ENCODE data around the gene TTC39C.
A peak's percentile ranks its signal among the peaks of the same experiment; 100 is the strongest.
"Not testable (repeated sequence)": the region's sequence is repeated elsewhere in the genome, so short reads cannot be mapped to it uniquely, and the experiment has no call there.

Gene TTC39C

DNA sequence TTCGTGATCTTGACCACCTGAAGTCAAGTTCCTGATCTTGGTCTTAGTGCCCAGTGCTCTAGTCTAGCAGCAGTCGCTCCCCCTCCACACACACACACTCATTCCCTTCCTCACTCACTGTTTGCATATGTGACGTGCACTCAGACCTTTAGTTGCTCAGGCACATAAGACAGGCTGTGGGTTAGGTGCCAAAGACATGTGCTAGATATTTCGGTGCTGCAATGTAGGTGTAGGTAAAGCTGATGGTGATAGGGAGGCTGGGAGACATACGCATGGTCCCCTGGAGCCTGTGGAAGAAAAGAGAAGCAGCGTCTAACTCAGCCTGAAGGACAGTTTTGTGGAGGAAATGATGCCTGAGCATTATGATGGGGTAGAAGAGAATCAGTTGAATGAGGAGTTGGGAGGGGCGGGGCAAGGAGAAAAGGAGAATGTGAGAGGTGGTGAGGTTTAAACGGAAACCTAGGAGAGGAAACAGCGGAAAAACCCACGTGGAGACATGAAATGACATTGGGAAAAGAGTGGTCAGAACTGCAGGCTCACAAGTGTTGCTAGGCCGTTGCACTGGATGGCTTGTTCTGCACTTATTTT, 3.8 kb downstream of the TTC39C start:
- no peak for DNase-seq

DNA sequence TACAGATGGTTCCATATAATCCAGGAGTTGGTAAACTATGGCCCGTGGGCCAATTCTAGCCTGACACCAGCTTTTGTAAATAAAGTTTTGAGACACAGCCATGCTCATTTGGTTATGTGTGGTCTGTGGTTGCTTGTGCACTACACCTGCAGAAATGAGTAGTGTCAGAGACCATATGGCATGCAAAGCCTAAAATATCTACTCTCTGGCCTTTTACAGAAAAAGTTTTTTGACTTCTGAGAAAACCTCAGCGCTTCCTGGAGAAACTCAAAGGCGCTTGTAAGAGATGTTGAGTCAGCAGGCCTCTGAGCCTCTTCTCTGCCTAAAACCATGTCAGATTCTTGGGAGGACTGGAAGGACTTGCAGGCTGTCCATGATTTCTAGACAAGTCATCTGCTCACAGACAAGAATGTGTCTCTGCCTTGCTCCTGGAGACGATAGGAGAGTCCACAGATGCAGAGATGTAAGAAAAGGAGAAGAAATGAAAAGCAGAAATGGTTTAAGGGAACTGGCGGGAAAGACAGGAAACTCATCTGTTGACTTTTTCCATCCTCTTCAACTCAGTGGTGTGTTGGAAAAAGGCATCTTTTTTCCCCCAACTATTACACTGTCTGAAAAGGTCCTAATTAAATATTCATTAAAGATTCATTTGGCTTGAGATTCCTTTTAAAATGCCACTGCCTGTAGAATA, 5.2 kb downstream of the TTC39C start:
- peak; percentile 79 for DNase-seq

DNA sequence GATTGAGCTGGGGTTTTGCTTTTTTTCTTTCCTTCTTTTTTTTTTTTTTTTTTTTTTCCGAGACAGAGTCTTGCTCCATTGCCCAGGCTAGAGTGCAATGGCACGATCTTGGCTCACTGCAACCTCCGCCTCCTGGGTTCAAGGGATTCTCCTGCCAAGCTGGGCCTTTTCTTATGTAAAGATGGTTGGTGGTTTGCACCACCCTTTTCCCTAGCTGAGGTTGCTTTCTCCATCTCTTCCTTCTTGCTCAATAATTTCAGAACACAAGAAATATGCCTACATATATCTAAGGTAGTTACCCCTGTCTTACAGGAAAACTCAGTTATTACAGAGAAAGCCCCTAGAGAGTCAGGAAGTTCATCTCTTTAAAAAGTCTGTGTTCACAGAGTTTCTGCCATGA, 7.0 kb downstream of the TTC39C start:
- DNase-seq, result no peak

DNA sequence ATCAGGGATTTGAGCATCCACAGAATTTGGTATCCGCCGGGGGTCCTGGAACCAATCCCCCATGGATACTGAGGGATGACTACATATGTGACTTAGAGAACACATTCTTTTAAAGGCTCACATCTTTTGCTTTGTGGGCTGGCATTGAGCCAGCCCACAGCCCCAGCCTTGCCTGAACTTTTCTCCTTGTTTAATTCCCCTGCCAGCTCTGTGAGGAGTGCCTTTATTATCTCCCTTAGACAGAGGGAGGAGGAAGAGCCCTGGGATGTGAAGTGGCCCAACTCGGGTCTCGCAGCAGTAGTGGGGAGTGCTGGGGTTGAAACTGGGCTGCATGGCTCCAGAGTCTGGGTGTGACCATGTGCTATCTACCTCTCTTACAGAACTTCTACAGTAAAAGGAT, 7.6 kb downstream of the TTC39C start:
- peak; percentile 22 for DNase-seq

DNA sequence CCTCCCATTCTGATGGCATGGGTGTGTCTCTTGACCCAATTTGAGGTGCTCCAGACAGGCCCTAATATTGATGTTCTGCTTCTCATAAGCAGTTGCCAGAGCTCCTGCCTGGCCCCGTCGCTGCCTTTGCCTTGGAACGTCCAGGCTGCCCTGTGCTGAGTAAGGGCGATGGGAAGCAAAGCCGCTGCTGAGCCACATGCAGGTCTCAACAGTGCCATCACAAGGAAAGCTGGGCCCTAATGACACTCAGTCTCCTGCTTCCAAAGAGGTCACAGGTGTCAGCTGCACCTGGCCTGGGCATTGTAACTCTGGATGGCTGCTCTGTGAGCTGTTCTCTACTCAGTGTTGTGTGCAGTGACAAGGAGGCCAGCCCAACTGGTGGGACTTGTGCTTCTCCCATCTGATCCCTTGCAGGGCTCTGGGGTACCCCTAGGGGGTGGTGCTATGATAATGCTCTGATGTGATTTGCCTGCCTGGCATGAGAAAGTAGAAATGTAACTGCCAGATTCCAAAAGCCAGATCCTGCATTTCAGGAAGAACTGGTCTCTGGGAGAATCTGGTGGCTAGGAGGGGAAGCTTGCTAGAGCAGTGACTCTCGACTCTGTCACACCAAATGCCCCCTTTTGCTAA, 8.7 kb downstream of the TTC39C start:
- DNase-seq, result no peak

DNA sequence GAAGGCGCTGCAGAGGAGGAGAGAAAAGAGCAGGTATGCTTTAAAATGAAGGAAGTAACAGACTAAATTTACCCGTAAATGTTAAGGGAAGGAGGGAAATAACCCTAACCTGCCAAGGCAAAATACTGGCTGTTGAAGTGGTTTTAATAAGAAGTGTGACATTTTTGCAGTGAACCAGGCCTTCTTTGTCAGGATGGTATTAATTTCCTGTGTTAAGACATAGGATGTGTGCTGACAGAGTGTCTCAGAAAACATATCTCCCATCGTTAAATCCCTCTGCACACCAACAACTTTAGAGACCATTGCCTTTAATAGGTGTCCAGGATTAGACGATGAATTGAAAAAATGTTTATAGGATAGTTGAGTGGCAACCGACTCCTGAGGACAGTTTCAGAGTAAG, 9.9 kb downstream of the TTC39C start:
- no peak for DNase-seq

DNA sequence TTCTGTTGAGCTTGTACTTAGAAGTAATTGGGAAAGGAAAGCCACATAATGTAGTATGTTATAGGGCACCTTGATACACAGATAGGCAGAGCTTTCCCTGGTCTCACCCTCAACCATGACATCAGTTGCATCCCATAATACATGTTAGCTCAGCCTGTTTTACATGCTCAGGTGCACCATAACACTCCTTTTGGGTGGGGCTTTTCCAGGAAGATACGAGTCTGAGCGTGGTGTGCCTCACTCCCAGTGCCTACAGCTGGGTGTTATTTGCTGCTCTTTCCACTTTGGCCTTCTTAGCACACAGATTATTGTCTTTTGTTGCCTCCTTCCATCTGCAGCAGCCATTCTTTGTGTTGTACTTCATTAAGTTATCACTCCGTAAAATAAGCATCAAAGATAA, 11.9 kb downstream of the TTC39C start:
- no peak for DNase-seq

DNA sequence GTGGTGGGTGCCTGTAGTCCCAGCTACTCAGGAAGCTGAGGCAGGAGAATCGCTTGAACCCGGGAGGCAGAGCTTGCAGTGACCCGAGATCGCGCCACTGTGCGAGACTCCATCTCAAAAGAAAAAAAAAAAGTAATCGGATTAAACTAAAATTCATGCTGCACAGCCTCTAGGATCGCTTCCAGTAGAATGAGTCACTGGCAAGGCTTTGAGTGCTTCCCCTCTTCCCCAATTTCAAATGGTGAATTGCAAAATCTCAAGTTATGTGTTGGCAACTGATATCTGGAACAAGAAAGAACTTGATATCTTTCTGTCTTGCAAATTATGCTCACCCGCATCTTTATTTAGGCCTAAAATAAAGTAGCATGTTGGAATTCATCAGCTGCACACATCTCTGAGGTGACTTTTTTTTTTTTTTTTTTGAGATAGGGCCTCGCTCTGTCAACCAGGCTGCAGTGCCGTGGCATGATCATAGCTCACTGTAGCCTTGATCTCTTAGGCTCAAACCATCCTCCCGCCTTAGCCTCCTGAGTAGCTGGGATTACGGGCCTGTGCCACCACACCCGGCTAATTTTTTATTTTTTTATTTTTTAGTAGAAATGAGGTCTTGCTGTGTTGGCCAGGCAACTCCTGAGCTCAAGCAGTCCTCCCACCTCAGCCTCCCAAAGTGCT, 12.7 kb downstream of the TTC39C start:
- peak; percentile 94 for DNase-seq

DNA sequence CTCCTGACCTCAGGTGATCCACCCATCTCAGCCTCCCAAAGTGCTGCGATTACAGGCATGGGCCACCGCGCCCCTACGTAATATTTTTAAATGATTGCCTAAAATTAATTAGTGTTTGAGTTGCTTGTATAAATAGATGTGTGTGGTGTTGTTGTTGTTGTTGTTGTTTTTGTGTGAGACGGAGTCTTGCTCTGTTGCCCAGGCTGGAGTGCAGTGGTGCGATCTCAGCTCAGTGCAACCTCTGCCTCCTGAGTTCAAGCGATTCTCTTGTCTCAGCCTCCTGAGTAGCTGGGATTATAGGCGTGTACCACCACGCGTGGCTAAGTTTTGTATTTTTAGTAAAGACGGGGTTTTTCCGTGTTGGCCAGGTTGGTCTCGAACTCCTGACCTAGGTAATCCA, 14.4 kb downstream of the TTC39C start:
- DNase-seq, result not testable (repeated sequence)

DNA sequence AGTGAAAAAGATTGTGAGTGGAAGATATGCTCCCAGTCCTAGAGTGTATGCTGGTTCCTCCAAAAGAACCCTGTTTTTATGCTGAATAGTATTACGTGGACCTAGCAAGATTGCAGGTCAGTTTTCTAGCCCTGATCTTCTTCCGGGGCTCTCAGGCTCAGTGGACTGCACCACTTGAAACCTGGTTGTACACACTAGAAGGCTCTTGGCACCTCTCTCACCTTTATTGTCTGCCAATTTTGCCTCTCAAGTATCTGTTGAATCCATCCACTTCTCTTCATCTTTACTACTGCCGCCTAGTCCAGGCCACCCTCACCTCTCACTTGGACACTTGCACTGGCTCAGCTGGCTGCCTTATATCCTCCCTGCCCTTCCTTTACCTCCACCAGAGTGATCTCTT, 16.8 kb downstream of the TTC39C start:
- no peak for DNase-seq

DNA sequence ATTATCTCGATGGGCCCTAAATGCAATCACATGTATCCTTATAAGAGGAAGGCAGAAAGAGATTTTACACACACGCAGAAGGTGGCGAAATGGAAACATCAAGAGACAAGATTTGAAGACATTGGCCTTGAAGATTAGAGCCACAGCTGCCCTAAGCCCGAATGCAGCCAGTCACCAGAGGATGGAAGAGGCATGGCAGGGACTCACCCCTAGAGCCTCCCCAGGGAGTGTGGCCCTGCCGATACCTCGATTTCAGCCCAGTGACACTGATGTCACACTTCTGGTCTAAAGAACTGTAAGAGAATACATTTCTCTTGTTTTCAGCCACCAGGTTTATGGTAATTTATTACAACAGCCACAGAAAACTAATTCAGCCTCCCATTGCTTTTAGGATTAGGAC, 17.4 kb downstream of the TTC39C start:
- DNase-seq, result no peak

DNA sequence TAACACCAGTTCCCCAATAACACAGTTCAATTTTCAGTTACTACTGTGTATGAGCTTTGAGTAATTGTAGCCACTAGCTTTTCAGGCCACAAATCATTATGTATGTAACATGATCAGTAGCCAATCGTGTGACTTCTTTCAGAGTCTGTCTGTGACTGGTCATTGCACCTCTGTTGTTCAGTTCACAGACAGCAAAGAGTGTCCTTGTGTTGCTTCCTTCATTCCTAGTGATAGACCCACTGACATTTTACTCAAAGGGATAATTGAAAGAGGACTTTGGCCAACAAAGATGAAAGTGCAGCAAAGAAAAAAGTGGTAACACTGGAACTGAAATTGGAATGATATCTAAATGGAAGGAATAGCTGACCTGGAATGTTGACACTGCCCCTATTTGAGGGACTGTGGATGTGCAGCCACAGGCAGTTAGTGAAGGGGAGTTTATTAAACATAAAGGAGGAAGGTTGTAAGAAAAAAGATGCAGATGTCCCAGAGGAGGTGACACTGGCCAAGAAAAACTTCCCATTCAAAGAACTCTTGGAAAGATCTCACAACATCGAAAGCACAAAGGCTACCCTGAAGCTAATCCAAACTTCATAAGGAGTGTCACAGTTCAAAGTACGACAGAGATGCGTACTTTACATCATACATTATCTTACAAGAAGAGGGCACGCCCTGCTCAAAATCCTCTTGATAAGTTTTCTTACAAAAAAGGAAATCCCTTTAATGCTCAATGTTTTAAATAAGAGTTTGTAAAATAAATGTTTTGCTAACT, 19.3 kb downstream of the TTC39C start:
- DNase-seq, result peak; percentile 49

DNA sequence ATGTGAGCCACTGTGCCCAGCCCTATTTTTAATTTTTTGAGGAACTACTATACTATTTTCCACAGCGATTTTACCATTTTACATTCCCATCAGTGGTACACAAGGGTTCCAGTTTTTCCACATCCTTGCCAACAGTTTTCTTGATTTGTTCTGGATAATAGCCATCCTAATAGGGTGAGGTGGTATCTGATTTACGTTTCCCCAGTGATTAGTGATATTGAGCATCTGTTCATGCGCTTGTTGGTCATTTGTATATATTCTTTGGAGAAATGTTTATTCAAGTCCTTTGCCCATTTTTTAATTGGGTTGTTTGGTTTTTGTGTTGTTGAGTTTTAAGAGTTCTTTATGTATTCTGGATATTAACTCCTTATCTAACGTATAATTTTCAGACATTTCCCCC, 20.8 kb downstream of the TTC39C start:
- DNase-seq, result no peak

DNA sequence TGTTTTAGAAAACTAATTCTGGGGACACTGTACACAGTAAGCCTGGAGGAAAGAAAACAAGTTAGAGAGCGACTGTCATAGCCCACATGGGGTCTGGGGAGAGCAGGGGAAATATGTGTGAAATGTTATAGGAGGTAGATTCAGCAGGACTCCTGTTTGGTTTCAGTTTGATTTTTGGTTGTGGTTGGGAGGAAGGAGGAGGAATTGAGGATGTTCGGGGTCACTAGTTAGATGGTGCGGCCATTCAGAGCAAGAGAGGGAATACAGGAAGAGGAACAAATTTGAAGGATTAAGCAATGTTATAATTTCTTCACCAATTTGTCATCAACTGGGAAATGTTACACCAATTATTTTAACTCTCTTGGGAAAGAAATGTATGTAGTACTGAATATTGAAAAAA, 25.1 kb downstream of the TTC39C start:
- peak; percentile 78 for DNase-seq

DNA sequence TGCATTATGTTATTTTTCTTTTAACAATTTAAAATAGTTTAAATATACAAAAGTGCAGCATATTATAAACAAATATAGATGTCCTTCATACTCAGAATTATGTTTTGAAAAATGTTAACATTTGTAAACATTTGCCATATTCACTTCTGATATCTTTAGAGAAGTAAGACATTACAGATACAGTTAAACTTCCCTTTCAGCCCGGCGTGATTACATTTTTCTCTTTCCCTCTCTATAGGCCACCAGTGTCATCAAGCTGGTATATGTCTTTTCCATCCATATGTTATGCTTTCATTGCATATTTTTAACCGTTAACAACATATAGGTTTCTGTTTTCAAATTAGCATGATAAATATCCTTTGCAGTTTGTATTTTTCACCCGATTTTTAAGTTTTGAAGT, 27.1 kb downstream of the TTC39C start:
- DNase-seq, result no peak

DNA sequence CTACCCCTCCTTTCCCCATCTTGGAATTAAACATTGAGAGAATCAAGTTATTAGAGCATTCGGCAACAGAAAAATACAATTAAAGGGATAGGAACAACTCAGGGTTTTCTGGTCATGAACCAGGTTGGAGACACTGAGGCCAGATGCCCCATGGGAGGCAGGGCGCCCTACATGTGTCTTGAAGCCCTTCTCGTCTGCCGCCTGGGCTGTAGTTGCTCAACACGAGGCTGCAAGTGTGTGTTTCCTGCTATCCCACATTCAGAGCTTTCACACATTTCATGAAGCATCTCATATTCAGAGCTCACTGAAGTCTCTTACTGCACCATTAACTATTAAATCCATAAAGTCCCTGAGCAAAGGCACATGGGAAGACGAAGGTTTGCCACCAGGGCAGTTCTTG, 28.8 kb downstream of the TTC39C start:
- DNase-seq, result peak; percentile 13

DNA sequence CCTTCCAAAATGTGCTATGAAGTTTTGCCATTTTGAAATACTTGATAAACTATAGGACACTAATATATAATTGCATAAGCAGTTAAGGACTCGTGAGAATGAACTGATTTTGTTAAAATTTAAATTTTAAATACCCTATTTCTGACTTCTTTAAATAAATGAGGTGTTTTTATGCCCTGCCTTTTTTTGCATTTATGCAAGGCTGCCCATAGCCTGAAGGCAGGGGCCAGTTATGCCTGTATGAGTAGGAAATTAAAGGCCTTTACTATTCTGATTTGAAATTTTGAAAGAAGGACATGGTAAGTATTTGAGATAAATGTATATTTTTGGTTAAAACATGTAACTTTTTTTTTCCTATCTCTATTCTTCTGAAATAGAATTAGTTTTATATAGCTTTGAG, 33.7 kb downstream of the TTC39C start:
- DNase-seq, result no peak

DNA sequence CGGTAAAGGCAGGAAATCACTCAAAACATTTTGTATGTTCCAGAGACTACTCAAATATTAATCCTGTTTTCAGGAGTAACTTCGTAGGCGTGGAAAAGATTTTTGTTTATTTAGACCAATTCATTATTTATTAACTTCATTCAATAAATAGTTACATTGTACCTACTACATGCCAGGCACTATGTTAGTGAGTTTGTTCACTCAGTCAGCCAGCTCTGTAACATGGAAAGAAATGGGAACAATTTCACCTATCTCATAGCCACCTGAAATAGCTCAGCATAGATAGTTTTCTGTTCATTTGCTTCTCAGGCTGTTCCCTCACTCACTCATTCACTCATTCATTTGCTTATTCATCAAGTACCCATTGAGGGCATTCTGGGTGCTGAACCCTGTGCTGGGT, 34.6 kb downstream of the TTC39C start:
- DNase-seq, result no peak

DNA sequence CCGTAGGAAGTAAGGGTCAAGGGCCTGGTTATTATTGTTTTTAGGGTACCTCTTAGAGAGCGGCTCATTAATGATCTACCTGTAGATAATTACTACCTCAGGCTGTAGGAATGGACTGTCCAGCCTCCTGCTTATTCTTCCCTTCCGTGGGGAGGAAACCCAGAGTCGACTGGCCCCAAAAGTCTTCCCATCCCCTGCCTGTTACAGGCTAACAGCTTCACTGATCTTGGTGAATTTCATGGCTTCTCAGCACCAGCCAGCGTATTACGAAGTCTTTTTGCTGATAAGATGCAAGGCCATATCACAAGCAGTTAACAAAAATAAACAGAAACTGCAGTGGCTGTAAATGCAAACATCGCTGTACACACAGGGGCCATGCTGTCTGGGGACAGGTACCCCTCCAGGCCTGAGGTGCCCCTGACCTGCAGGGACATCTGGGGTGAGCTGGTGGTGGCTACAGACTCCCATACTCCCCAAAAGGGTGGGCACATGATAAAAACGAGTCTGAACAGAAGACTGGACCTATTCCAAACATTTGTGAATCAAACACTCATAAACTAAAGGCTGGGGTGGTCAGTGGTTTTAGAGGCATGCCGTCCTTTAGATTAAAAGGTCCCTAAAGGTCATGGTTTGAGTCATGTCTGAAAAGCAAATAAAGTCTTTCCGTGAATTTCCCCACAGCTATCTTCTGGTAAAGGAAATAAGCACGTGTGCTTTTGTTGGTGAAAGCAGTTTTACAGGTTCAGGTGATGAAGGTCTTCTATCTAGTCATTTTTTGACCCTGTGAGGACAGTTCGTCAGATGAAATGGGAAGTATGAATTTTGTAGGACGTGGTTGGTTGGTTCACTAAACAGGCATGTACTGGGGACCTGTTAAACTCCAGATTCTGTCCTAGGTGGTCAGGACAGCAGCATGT, 36.7 kb downstream of the TTC39C start:
- no peak for DNase-seq

DNA sequence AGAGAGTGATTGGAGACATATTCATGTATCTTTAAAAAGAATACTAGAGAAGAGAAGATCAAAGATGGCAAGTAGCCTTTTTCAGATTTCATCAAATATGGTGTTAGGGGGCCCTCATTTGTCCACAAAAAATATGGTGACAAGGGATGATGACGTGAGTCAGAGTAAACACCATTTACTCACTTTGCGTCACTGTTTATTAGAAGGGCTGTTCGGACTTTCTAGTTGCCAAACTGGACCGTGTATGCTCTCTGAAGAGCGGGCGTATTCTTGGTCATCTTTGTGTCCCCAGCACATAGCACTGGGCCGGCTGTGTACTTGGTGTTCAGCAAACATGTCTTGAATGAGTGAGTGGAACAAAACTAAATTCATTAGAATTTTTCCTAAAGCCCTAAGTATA, 37.5 kb downstream of the TTC39C start:
- no peak for DNase-seq

DNA sequence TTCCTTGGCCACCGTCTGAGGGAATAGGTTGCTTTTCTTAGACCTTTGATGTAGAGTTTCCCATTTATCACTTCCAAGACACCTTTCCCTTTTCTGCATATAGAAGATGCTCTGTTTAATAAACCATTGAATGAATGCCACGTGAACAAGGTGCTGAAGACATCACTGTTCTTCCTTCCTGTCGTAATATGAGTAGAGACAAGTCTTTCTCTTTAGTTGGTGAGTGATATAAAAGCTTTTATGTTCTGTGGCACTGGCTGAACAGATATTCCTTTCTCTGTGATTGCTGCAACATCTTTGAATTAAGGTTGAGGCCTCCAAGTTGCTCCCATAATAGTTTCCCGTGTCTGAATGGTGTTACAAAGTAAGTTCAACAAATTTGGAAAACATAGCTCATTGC, 38.7 kb downstream of the TTC39C start:
- no peak for DNase-seq

DNA sequence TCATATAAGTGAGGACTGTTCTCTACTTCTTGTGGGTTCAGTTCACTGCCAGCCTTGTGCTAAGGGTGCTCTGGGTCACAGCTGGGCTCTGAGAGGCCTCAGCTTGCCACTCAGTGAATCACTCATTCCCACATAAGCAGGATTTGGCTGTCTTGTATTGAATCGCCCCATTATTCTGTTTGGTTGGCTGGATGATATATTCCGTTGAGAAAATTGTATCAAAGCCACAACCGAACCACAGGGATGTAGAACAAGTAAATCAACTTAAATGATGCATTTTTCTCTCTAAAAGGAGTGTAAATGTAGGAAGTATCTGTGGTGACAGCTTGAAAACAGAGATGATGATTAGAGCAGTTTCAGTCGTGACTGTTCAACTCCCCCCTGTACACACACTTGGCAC, 39.6 kb downstream of the TTC39C start:
- DNase-seq, result no peak
